Fibroblast of skin of left biceps (primary cell): ENCODE measurements around the gene GARIN3.

Source experiments
- DNase-seq, 2 experiments: peaks; one replicate each; pipeline ENCODE4 v3.0.0-alpha.2; 2013; ENCODE audit warnings: low read depth in 2 of 2

The GARIN3 gene

GRCh38 chr5:157148734-157149615 is 17.1 kb downstream of the GARIN3 start:
- DNase-seq = peak; percentile 30 to 35

GRCh38 chr5:157143127-157143971 is 22.7 kb downstream of the GARIN3 start:
- no peak for DNase-seq

GRCh38 chr5:157142317-157143126 is 23.5 kb downstream of the GARIN3 start, which contains the start of gene MED7:
Gene MED7, minus strand, starts transcription at chr5:157142865. Its CDS starts 3,434 bp downstream, at chr5:157139431.
- peak; percentile 99 for DNase-seq

- no peak for DNase-seq
Measured at GRCh38 chr5:157137691-157138090, 28.4 kb downstream of the GARIN3 start.

GRCh38 chr5:157132281-157132612 is 33.8 kb downstream of the GARIN3 start:
- DNase-seq = no peak

GRCh38 chr5:157130925-157131324 is 35.1 kb downstream of the GARIN3 start:
- DNase-seq = no peak

GRCh38 chr5:157121709-157122108 is 44.4 kb downstream of the GARIN3 start:
- no peak for DNase-seq

- no peak for DNase-seq
Measured at GRCh38 chr5:157120102-157120501, 46.0 kb downstream of the GARIN3 start.

- DNase-seq = no peak
Measured at GRCh38 chr5:157116483-157116954, 49.5 kb downstream of the GARIN3 start.

GRCh38 chr5:157115502-157115901 is 50.6 kb downstream of the GARIN3 start:
- no peak for DNase-seq

- no peak for DNase-seq
Measured at GRCh38 chr5:157115012-157115411, 51.1 kb downstream of the GARIN3 start.

GRCh38 chr5:157113002-157113401 is 53.1 kb downstream of the GARIN3 start:
- no peak for DNase-seq
